B cell (primary cell): ENCODE data around the gene TRIM22. TPM values are rescaled to one million over a fixed set of nuclear protein-coding genes. Genes with fewer than 3 reads are reported as not detected.

Experiments
- ATAC-seq: fragments of 200-7000 bp; cut with Tn5 transposase; one replicate; pipeline ENCODE4 v1.10.0; 2021; ENCODE audit warnings: low read depth, mild to moderate bottlenecking, moderate number of reproducible peaks, moderate library complexity
- CTCF ChIA-PET: fragments of 350-600 bp; sonication (Branson Sonifier 250); formaldehyde crosslinking; loops from one replicate; lab custom pipeline; 2021; ENCODE audit warnings: antibody characterized with exemption, inconsistent platforms; lab: Charles Lee
- POLR2A ChIA-PET: fragments of 350-600 bp; sonication (Branson Sonifier 250); formaldehyde crosslinking; loops from one replicate; lab custom pipeline; 2021; ENCODE audit warnings: antibody characterized with exemption; lab: Charles Lee
- DNase-seq: peaks from one replicate; pipeline ENCODE4 v3.0.0; 2013
- H2AFZ ChIP-seq: 2 replicates; pipeline ENCODE4 v1.6.1; 2012; ENCODE audit warnings: mild to moderate bottlenecking, low read depth, low read length; ENCODE audit not compliant: insufficient read depth, poor library complexity, severe bottlenecking
- H3K27ac ChIP-seq, 2 donors: 1 replicate in 1 of 2; 2 replicates in 1 of 2; pipeline ENCODE4 v1.5.1; 2012 to 2013; ENCODE audit warnings: low read length in 2 of 2, mild to moderate bottlenecking in 2 of 2, moderate library complexity in 1 of 2
- H3K27me3 ChIP-seq, 4 experiments: fragments of 200-600 bp in 1 of 4; sonication (generic) in 1 of 4; replicated peaks in 1 of 4; 1 replicate in 2 of 4; 2 replicates in 2 of 4; pipeline versions ENCODE4 v1.6.1 to v1.7.0; 2013 to 2016; ENCODE audit warnings: low read length in 3 of 4, mild to moderate bottlenecking in 2 of 4, mixed read lengths in 1 of 4, moderate library complexity in 1 of 4; ENCODE audit not compliant: insufficient read depth in 4 of 4, control insufficient read depth in 3 of 4; ENCODE audit errors: control extremely low read depth in 1 of 4
- H3K36me3 ChIP-seq, 2 experiments: replicated peaks in 1 of 2; 1 replicate in 1 of 2; 2 replicates in 1 of 2; pipeline versions ENCODE4 v1.6.1 to v1.7.1; 2013; ENCODE audit warnings: low read length in 1 of 2; ENCODE audit not compliant: insufficient read depth in 2 of 2, control insufficient read depth in 1 of 2; ENCODE audit errors: control extremely low read depth in 1 of 2, extremely low read depth in 1 of 2
- H3K4me1 ChIP-seq, 2 donors: fragments of 200-600 bp in 1 of 2; sonication (generic) in 1 of 2; 1 replicate in 1 of 2; 2 replicates in 1 of 2; pipeline versions ENCODE4 v1.5.1 to v1.6.1; 2013 to 2017; ENCODE audit warnings: low read length in 2 of 2; ENCODE audit not compliant: control insufficient read depth in 2 of 2, insufficient read depth in 2 of 2
- H3K4me2 ChIP-seq: replicated peaks from 2 replicates; pipeline ENCODE3; 2012; ENCODE audit warnings: mild to moderate bottlenecking, low read depth, low read length; ENCODE audit not compliant: poor library complexity, severe bottlenecking
- H3K4me3 ChIP-seq, 5 experiments: fragments of 200-600 bp in 1 of 5; sonication (generic) in 1 of 5; 1 replicate in 3 of 5; 2 replicates in 2 of 5; pipeline versions ENCODE4 v1.5.1 to v1.7.0; 2011 to 2016; ENCODE audit warnings: low read length in 4 of 5, mild to moderate bottlenecking in 4 of 5, low read depth in 2 of 5, control low read depth in 1 of 5, moderate library complexity in 1 of 5; ENCODE audit not compliant: insufficient read depth in 1 of 5; ENCODE audit errors: control extremely low read depth in 1 of 5, extremely low read depth in 1 of 5
- H3K79me2 ChIP-seq: fragments of 200-600 bp; sonication (generic); one replicate; pipeline ENCODE4 v1.6.0; 2016; ENCODE audit warnings: low read length; ENCODE audit not compliant: control insufficient read depth, insufficient read depth
- H3K9ac ChIP-seq: fragments of 200-600 bp; sonication (generic); 2 replicates; pipeline ENCODE4 v1.6.1; 2017; ENCODE audit warnings: mild to moderate bottlenecking, low read length, moderate library complexity
- H3K9me3 ChIP-seq, 3 donors: one replicate each; pipeline versions ENCODE4 v1.6.1 to v1.7.1; 2013; ENCODE audit warnings: low read length in 2 of 3; ENCODE audit not compliant: control insufficient read depth in 2 of 3, insufficient read depth in 1 of 3; ENCODE audit errors: control extremely low read depth in 1 of 3
- H4K20me1 ChIP-seq: 2 replicates; pipeline ENCODE4 v1.6.0; 2012; ENCODE audit warnings: mild to moderate bottlenecking, low read length; ENCODE audit not compliant: insufficient read depth, control insufficient read depth, poor library complexity, severe bottlenecking
- H3K27ac Mint-ChIP-seq: one replicate; pipeline ENCODE4 v1.8.0; 2021; ENCODE audit warnings: mixed read lengths
- H3K27me3 Mint-ChIP-seq: one replicate; pipeline ENCODE4 v1.8.0; 2021; ENCODE audit warnings: mixed read lengths
- H3K4me1 Mint-ChIP-seq: one replicate; pipeline ENCODE4 v1.8.0; 2021; ENCODE audit warnings: mixed read lengths
- H3K4me3 Mint-ChIP-seq: one replicate; pipeline ENCODE4 v1.8.0; 2021; ENCODE audit warnings: mixed read lengths
- H3K9me3 Mint-ChIP-seq: one replicate; pipeline ENCODE4 v1.8.0; 2022; ENCODE audit warnings: mixed read lengths; ENCODE audit not compliant: insufficient read depth
- EZH2 ChIP-seq: IDR thresholded peaks from 2 replicates; pipeline ENCODE4 v1.6.1; 2012; ENCODE audit warnings: borderline replicate concordance, low read depth, mild to moderate bottlenecking, moderate library complexity, low read length; ENCODE audit not compliant: insufficient read depth, poor library complexity, severe bottlenecking
- WGBS: methylation state at CpG from one replicate; pipeline ENCODE4 v1.1.5; 2013; ENCODE audit warnings: missing lambda C conversion rate; ENCODE audit not compliant: insufficient coverage; 5-methylcytosine and 5-hydroxymethylcytosine counted together
- intact Hi-C: fragments of 100-400 bp; cut with micrococcal nuclease; formaldehyde crosslinking; loops from one replicate; pipeline ENCODE4 v1.10.0; 2022
- polyA plus RNA-seq: library from polyadenylated mRNA; depleted of rRNA; stranded (reverse); fragments of >200 nt; gene quantifications from 2 replicates; pipeline ENCODE4 v1.2.3, GENCODE V29; 2012
- total RNA-seq, 2 donors: library from RNA; stranded (reverse); fragments of 120-200 nt in 1 of 2; gene quantifications; 1 replicate in 1 of 2; 2 replicates in 1 of 2; pipeline versions ENCODE4 v1.2.3 to v1.2.4, GENCODE V29; 2013 to 2022
- TF ChIP-seq, protein P1 (sequence below): fragments of 200-600 bp; IDR thresholded peaks from one replicate; pipeline ENCODE4 v1.8.0; 2022; ENCODE audit warnings: antibody characterized with exemption, mild to moderate bottlenecking

TRIM22 gene
- total and polyA plus RNA-seq, 2 donors (not counting 1 experiment from before 2014, with no cell fraction given): 255 to 388 TPM

DNA sequence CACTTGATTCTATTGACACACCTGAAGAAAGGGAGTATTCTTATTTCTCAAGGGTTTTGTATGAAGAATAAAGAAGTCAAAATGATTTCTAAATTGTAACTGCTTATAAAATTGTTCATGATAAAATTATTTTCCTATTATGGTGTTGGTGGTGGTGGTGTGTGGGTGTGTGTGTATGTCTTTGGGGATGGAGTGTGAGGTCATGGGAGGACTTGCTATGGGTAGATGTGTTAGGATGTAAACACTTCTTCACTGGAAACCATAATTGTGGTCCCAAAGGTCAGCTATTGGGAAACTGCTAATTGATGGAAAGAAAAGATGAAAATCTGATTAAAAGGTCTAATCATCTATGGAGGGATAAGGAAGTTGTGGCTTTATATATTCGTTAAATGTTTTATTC lies 5.1 kb downstream of the TRIM22 start:
- Histone ChIP-seq H4K20me1 (peaks cover 37% of the 10 kb centered on the region), H3K4me3 (no peak overlapping the region), H2AFZ (no peak overlapping the region), H3K79me2 (peaks cover 96% of the 10 kb centered on the region), H3K27me3 (no peaks in the 10 kb centered on the region), H3K9me3 (no peaks in the 10 kb centered on the region), H3K36me3 (peaks cover 21 to 54% of the 10 kb centered on the region in 2 experiments), H3K9ac (peak overlapping the region; percentile 21), H3K4me2 (peak overlapping the region; percentile 46), H3K4me1 (peaks cover 31 to 33% of the 10 kb centered on the region in 2 donors), H3K27ac (peak overlapping the region in 1 of 2 donors; percentile 51)
- ChIA-PET CTCF (interaction anchor here (1.8 to 1.9 kb wide), 2 partner anchors 10 to 17 kb away, joined by 5 to 7 read pairs; partner anchors contain the start of gene TRIM5), POLR2A (interaction anchor here (0.6 kb wide), 1 partner anchor 8 kb away, joined by 6 read pairs; no protein-coding TSS in a partner anchor)
- Mint-ChIP-seq H3K4me1 (peaks cover 59% of the 10 kb centered on the region), H3K27ac (peak overlapping the region; percentile 32), H3K4me3 (peak overlapping the region; percentile 32), H3K9me3 (no peaks in the 10 kb centered on the region), H3K27me3 (no peaks in the 10 kb centered on the region)
- WGBS: no CpG with 5 or more reads among the region's 1 CpG
- no peak for TF ChIP-seq EZH2
- intact Hi-C loops: no loop called here
- DNase-seq (no peak), ATAC-seq (no peak)

DNA sequence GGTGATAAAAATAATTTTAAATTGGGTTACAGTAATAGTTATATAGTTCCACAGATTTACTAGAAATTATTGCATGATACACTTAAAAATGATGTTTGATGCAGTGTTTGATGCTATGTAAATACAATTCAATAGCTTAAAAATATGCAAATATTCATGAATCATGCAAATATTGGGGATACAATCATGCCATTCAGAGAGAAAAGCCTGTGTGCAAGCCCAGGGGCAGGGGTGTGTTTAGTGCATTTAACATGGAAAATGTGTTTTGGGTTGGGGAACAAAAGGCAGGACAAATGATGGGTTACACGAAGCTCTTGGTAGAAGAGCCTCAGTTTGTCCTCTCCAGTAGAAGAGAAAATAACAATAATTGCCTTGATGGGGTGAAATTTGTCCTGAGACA lies 6.0 kb downstream of the TRIM22 start:
- intact Hi-C loops: no loop called here
- ChIA-PET CTCF (interaction anchor here (1.8 to 1.9 kb wide), 2 partner anchors 11 to 16 kb away, joined by 5 to 7 read pairs; partner anchors contain the start of gene TRIM5), POLR2A (interaction anchor here (0.6 kb wide), 1 partner anchor 9 kb away, joined by 6 read pairs; no protein-coding TSS in a partner anchor)
- peaks cover 21 to 60% of the 10 kb centered on the region in 2 experiments for H3K36me3 ChIP-seq
- peak overlapping the region; percentile 7 for H3K4me2 ChIP-seq
- H3K9me3 ChIP-seq: no peaks in the 10 kb centered on the region
- H3K27me3 ChIP-seq: no peaks in the 10 kb centered on the region
- H3K4me1 ChIP-seq: peaks cover 36 to 40% of the 10 kb centered on the region in 2 donors
- no peak overlapping the region for H3K9ac ChIP-seq
- H3K27ac ChIP-seq: peak overlapping the region in 1 of 2 donors; percentile 34
- peaks cover 96% of the 10 kb centered on the region for H3K79me2 ChIP-seq
- TF ChIP-seq, protein P1, sequence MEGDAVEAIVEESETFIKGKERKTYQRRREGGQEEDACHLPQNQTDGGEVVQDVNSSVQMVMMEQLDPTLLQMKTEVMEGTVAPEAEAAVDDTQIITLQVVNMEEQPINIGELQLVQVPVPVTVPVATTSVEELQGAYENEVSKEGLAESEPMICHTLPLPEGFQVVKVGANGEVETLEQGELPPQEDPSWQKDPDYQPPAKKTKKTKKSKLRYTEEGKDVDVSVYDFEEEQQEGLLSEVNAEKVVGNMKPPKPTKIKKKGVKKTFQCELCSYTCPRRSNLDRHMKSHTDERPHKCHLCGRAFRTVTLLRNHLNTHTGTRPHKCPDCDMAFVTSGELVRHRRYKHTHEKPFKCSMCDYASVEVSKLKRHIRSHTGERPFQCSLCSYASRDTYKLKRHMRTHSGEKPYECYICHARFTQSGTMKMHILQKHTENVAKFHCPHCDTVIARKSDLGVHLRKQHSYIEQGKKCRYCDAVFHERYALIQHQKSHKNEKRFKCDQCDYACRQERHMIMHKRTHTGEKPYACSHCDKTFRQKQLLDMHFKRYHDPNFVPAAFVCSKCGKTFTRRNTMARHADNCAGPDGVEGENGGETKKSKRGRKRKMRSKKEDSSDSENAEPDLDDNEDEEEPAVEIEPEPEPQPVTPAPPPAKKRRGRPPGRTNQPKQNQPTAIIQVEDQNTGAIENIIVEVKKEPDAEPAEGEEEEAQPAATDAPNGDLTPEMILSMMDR: no peak
- TF ChIP-seq EZH2: no peak
- H2AFZ ChIP-seq: no peak overlapping the region
- DNase-seq (no peak), ATAC-seq (no peak)
- H4K20me1 ChIP-seq: peaks cover 37% of the 10 kb centered on the region
- WGBS: no CpG with 5 or more reads among the region's 1 CpG
- Mint-ChIP-seq H3K4me1 (peaks cover 68% of the 10 kb centered on the region), H3K27ac (peak overlapping the region; percentile 53), H3K9me3 (no peaks in the 10 kb centered on the region), H3K4me3 (no peak overlapping the region), H3K27me3 (no peaks in the 10 kb centered on the region)
- no peak overlapping the region for H3K4me3 ChIP-seq
